Ectodermal cell (in vitro differentiated cells): Measurements from ENCODE around the gene FZD4.
"Not testable (repeated sequence)": the region's sequence is repeated elsewhere in the genome, so short reads cannot be mapped to it uniquely, and the experiment has no call there.

Experiments used
- H3K27ac ChIP-seq: 2 replicates; pipeline ENCODE4 v1.7.0; 2013; ENCODE audit warnings: mild to moderate bottlenecking, low read depth, low read length; ENCODE audit not compliant: insufficient read depth, poor library complexity, severe bottlenecking
- H3K27me3 ChIP-seq: 2 replicates; pipeline ENCODE4 v1.7.0; 2013; ENCODE audit warnings: mild to moderate bottlenecking, low read length; ENCODE audit not compliant: insufficient read depth, control insufficient read depth, poor library complexity, severe bottlenecking
- H3K36me3 ChIP-seq: one replicate; pipeline ENCODE4 v1.7.0; 2013; ENCODE audit warnings: low read length; ENCODE audit not compliant: control insufficient read depth, insufficient read depth
- H3K4me1 ChIP-seq: one replicate; pipeline ENCODE4 v1.7.0; 2013; ENCODE audit warnings: low read length; ENCODE audit not compliant: control insufficient read depth, insufficient read depth
- H3K4me3 ChIP-seq: 2 replicates; pipeline ENCODE4 v1.7.0; 2013; ENCODE audit warnings: low read depth, low read length, control low read depth; ENCODE audit not compliant: insufficient read depth
- H3K9me3 ChIP-seq: 2 replicates; pipeline ENCODE4 v1.7.0; 2013; ENCODE audit warnings: mild to moderate bottlenecking, low read length, moderate library complexity; ENCODE audit not compliant: control insufficient read depth
- WGBS, 2 experiments: methylation state at CpG; one replicate each; pipeline ENCODE4 v1.1.7; 2013; ENCODE audit warnings: missing lambda C conversion rate in 2 of 2; 5-methylcytosine and 5-hydroxymethylcytosine counted together

The FZD4 gene

GRCh38 chr11:86950661-86950995 lies 4.6 kb downstream of the FZD4 start:
- Histone ChIP-seq H3K27me3 (peaks cover 21% of the 10 kb centered on the region), H3K4me3 (no peak overlapping the region), H3K36me3 (peaks cover 5% of the 10 kb centered on the region), H3K4me1 (peaks cover 7% of the 10 kb centered on the region), H3K9me3 (no peaks in the 10 kb centered on the region), H3K27ac (no peak overlapping the region)
- WGBS, 2 experiments = 89 to 95% methylated on average over 4 of the region's 5 CpGs

GRCh38 chr11:86949995-86950660 lies 5.1 kb downstream of the FZD4 start:
- Histone ChIP-seq H3K27me3 (peaks cover 21% of the 10 kb centered on the region), H3K36me3 (peaks cover 5% of the 10 kb centered on the region), H3K27ac (no peak overlapping the region), H3K4me3 (no peak overlapping the region), H3K4me1 (peaks cover 7% of the 10 kb centered on the region), H3K9me3 (no peaks in the 10 kb centered on the region)
- WGBS, 2 experiments = 96% methylated on average over 3 of the region's 3 CpGs

- no peak overlapping the region for H3K4me3 ChIP-seq
- no peaks in the 10 kb centered on the region for H3K9me3 ChIP-seq
- peaks cover 5% of the 10 kb centered on the region for H3K36me3 ChIP-seq
- H3K27me3 ChIP-seq = peaks cover 7% of the 10 kb centered on the region
- H3K27ac ChIP-seq = no peak overlapping the region
- H3K4me1 ChIP-seq = no peaks in the 10 kb centered on the region
- 93 to 94% methylated on average over 5 of the region's 5 CpGs for WGBS, 2 experiments
These were observed 6.5 kb downstream of the FZD4 start for GRCh38 chr11:86948733-86949132.

- H3K36me3 ChIP-seq = peaks cover 5% of the 10 kb centered on the region
- H3K27me3 ChIP-seq = no peaks in the 10 kb centered on the region
- H3K27ac ChIP-seq = no peak overlapping the region
- H3K4me1 ChIP-seq = no peaks in the 10 kb centered on the region
- no peak overlapping the region for H3K4me3 ChIP-seq
- no peaks in the 10 kb centered on the region for H3K9me3 ChIP-seq
These were observed 7.7 kb downstream of the FZD4 start for GRCh38 chr11:86947541-86947940.

GRCh38 chr11:86943505-86943904 lies 11.7 kb downstream of the FZD4 start:
- H3K4me3 ChIP-seq, H3K36me3 ChIP-seq, H3K27ac ChIP-seq, H3K4me1 ChIP-seq, H3K27me3 ChIP-seq, H3K9me3 ChIP-seq: not testable (repeated sequence)
- WGBS, 2 experiments = 96% methylated on average over 8 of the region's 8 CpGs

GRCh38 chr11:86941871-86942599 lies 13.2 kb downstream of the FZD4 start:
- Histone ChIP-seq H3K27ac (no peak overlapping the region), H3K9me3 (no peaks in the 10 kb centered on the region), H3K4me1 (peaks cover 6% of the 10 kb centered on the region), H3K36me3 (no peaks in the 10 kb centered on the region), H3K4me3 (no peak overlapping the region), H3K27me3 (no peaks in the 10 kb centered on the region)
- WGBS, 2 experiments = 92 to 95% methylated on average over 4 of the region's 4 CpGs

- no peak overlapping the region for H3K4me3 ChIP-seq
- peaks cover 6% of the 10 kb centered on the region for H3K4me1 ChIP-seq
- WGBS, 2 experiments = 89 to 95% methylated on average over 6 to 7 of the region's 7 CpGs
- H3K9me3 ChIP-seq = no peaks in the 10 kb centered on the region
- H3K27ac ChIP-seq = no peak overlapping the region
- no peaks in the 10 kb centered on the region for H3K36me3 ChIP-seq
- H3K27me3 ChIP-seq = no peaks in the 10 kb centered on the region
These were observed 13.9 kb downstream of the FZD4 start for GRCh38 chr11:86941077-86941870.

- H3K36me3 ChIP-seq = no peaks in the 10 kb centered on the region
- H3K27me3 ChIP-seq = no peaks in the 10 kb centered on the region
- 70 to 71% methylated on average over 11 of the region's 11 CpGs for WGBS, 2 experiments
- H3K27ac ChIP-seq = no peak overlapping the region
- H3K4me1 ChIP-seq = peaks cover 6% of the 10 kb centered on the region
- H3K9me3 ChIP-seq = no peaks in the 10 kb centered on the region
- no peak overlapping the region for H3K4me3 ChIP-seq
These were observed 14.9 kb downstream of the FZD4 start for GRCh38 chr11:86940122-86940777.

GRCh38 chr11:86938900-86939880 lies 16.0 kb downstream of the FZD4 start:
- WGBS, 2 experiments = 0 to 20% methylated on average over 3 of the region's 4 CpGs

More at GRCh38 chr11:86938900-86939880, 16.0 kb downstream of the FZD4 start:
- no peaks in the 10 kb centered on the region for H3K9me3 ChIP-seq
- no peaks in the 10 kb centered on the region for H3K36me3 ChIP-seq
- H3K4me3 ChIP-seq = no peak overlapping the region
- H3K27me3 ChIP-seq = no peaks in the 10 kb centered on the region
- peaks cover 6% of the 10 kb centered on the region for H3K4me1 ChIP-seq
- H3K27ac ChIP-seq = no peak overlapping the region
